ENCODE data around the gene SSX7.
"Not testable (repeated sequence)": the region's sequence is repeated elsewhere in the genome, so short reads cannot be mapped to it uniquely, and the experiment has no call there.

The SSX7 gene

DNA sequence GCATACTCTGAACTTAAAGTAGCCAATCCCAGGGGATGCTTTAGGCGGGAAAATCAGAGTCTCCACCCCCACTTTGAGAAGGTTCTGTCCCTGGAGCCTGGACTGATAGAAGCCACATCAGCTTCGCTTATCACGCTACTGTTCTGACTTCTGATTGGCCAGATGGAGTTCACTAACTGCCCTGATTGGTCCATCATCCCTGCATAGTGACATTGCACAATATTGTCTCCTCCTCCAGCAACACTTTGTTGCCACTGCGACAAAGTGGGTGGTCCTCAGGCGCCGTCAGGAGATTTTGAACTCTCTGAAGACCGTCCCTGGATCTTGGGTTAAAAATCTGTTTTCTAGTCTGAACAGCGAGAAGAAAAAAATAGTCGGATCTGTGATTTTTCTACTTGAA lies at the start of gene SSX7:
Gene SSX7 (minus strand): TSS at position 101 of the 400 bp plus-strand sequence. CDS start 1,428 bp downstream, outside the sequence.
- not testable (repeated sequence) for DNase-seq

DNA sequence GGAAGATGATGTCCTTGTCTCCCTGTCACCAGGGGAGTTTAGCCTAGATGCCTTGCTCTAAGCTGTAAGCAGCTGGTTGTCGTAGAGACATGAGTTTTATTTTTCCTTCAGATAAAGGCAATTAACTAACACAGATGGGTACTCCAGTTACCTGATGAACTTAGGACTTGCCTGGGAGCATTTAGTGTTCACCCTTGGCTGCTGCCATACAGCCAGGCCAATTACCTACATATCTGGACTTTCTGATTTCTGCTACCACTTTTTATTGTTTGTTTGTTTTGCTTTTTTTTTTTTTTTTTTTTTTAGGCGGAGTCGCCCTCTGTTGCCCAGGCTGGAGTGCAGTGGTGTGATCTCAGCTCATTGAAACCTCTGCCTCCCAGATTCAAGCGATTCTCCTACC lies 37.3 kb upstream of the SSX7 start:
- DNase-seq, result not testable (repeated sequence)

- not testable (repeated sequence) for DNase-seq
Measured at GRCh38 chrX:52662218-52662617, 7.5 kb upstream of the SSX7 start.

DNA sequence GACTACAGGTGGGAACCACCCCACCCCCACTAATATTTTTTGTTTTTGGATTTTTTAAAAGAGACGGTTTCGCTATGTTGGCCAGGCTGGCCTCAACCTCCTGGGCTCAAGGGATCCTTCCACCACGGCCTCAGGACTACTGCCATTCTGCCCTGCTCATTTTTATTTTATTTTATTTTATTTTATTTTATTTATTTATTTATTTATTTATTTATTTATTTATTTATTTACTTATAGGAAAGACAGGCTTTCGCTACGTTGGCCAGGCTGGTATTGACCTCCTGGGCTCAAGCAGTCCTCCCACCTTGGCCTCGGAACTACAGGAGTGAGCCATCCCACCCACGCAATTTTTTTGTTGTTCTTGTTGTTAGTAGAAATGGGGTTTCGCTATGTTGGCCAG lies 775 bp upstream of the SSX7 start:
- DNase-seq, result not testable (repeated sequence)

GRCh38 chrX:52650676-52651075 lies 4.0 kb downstream of the SSX7 start:
- DNase-seq, result not testable (repeated sequence)

DNA sequence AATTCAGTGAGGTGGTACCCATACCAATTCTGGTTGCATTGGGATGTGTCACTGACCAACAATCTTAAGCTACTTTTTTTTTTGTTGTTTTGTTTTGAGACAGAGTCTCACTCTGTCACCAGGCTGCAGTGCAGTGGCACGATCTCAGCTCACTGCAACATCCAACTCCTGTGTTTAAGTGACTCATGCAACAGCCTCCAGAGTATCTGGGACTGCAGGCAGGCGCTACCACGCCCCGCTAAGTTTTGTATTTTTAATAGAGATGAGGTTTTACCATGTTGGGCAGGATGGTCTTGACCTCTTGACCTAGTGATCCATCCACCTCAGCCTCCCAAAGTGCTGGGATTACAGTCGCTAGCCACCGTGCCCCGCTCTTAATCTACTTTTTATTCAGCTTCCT lies 5.7 kb downstream of the SSX7 start:
- DNase-seq, result not testable (repeated sequence)

GRCh38 chrX:52628483-52628882 lies 26.2 kb downstream of the SSX7 start:
- DNase-seq, result not testable (repeated sequence)

DNA sequence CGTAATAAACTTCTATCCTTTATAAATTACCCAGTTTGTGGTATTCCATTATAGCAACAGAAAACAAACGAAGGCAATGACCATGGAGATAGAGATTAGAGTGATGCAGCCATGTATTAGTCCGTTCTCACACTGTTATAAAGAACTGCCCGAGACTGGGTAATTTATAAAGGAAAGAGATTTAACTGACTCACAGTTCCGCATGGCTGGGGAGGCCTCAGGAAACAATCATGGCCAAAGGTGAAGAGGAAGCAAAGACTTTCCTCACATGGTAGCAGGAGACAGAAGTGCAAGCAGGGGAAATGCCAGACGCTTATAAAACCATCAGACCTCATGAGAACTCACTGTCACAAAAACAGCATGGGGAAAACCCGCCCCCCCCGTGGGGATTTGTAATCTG lies 34.0 kb downstream of the SSX7 start:
- not testable (repeated sequence) for DNase-seq

GRCh38 chrX:52608961-52609360 lies 45.7 kb downstream of the SSX7 start:
- no peak for DNase-seq

- DNase-seq, result not testable (repeated sequence)
Measured at GRCh38 chrX:52603151-52603550, 51.5 kb downstream of the SSX7 start.

DNA sequence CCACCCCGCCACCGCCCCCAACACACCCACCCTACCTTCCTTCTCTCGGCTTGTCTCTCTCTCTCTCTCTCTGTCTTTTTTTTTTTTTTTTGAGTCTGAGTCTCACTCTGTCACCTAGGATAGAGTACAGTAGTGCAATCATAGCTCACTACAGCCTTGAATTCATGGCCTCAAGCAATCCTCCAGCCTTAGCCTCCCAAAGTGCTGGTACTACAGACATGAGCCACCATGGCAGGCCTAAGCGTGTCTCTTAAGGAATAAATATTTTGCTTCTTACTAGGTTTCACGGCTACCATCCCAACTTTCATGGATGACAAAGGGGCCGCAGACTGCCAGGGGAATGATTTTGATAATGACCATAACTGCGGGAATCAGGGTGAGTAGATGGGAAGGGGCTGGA lies 55.8 kb downstream of the SSX7 start:
- DNase-seq, result no peak

DNA sequence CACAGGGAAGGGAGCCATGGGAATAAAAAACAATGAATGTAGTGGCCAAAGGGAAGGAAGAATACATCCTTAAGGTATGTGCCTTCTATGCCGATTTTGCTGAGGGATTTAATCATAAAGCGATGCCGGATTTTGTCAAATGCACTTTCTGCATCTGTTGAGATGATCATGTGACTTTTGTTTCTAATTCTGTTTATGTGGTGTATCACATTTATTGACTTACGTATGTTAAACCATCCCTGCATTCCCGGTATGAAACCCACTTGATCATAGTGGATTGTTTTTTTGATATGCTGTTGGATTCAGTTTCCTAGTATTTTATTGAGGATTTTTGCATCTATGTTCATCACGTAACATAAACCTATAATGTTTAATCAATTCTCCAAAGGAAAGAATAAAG lies 60.0 kb downstream of the SSX7 start:
- no peak for DNase-seq
